ENCODE data around the gene VIM.
"Not testable (repeated sequence)": the region's sequence is repeated elsewhere in the genome, so short reads cannot be mapped to it uniquely, and the experiment has no call there.

The VIM gene

DNA sequence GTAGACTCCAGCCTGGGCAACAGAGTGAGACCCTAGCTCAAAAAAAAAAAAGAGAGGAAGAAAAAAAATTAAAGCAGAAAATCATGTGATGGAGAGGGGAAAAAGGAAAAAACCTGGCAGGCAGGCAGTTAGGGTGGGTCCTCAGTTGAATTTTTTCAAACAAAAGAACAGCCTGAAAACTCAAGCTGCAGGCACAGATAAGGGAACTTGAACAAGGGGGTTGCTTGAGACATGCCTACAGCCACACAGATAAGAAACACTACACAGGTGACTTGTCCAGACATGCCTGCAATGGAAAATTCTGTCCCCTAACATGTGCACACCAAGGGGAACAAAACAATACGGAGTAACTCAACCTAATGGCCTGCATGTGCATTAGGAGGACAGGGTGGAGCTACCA lies 19.2 kb downstream of the VIM start:
- H3K4me3 ChIP-seq (replicated peaks in 1 of 2; ENCODE audit: low read depth in 2 of 2, low read length in 2 of 2): no peak overlapping the region
- TF ChIP-seq, protein P1, sequence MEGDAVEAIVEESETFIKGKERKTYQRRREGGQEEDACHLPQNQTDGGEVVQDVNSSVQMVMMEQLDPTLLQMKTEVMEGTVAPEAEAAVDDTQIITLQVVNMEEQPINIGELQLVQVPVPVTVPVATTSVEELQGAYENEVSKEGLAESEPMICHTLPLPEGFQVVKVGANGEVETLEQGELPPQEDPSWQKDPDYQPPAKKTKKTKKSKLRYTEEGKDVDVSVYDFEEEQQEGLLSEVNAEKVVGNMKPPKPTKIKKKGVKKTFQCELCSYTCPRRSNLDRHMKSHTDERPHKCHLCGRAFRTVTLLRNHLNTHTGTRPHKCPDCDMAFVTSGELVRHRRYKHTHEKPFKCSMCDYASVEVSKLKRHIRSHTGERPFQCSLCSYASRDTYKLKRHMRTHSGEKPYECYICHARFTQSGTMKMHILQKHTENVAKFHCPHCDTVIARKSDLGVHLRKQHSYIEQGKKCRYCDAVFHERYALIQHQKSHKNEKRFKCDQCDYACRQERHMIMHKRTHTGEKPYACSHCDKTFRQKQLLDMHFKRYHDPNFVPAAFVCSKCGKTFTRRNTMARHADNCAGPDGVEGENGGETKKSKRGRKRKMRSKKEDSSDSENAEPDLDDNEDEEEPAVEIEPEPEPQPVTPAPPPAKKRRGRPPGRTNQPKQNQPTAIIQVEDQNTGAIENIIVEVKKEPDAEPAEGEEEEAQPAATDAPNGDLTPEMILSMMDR (IDR thresholded peaks at IDR 0.05; ENCODE audit: low read depth, low read length): no peak
- no peak for DNase-seq (ENCODE audit: low read depth in 2 of 2)

DNA sequence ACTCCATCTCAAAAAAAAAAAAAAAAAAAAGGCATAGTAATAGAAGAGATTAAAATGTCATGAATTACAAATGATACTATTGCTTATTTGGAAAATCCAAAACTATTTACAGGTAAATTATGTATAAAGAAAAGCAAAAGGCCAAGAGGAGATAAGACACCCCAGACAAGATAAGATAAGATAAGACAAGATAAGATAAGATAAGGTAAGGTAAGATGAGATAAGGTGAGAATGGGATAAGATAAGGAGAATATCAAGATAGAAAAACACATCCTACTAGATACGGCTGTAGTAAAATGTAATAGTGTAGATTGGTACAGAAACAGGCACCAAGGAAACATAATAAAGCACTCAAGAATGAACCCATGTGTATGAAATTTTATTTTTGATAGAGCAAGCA lies 20.9 kb downstream of the VIM start:
- H3K4me3 ChIP-seq (replicated peaks in 1 of 2; ENCODE audit: low read depth in 2 of 2, low read length in 2 of 2): no peak overlapping the region
- DNase-seq (ENCODE audit: low read depth in 2 of 2): no peak
- TF ChIP-seq, protein P1 (IDR thresholded peaks at IDR 0.05; ENCODE audit: low read depth, low read length): no peak

GRCh38 chr10:17249820-17250219 lies 21.8 kb downstream of the VIM start:
- TF ChIP-seq, protein P1 (IDR thresholded peaks at IDR 0.05; ENCODE audit: low read depth, low read length): peak; percentile 55
- peak; percentile 51 to 54 for DNase-seq (ENCODE audit: low read depth in 2 of 2)
- H3K4me3 ChIP-seq (replicated peaks in 1 of 2; ENCODE audit: low read depth in 2 of 2, low read length in 2 of 2): no peak overlapping the region

DNA sequence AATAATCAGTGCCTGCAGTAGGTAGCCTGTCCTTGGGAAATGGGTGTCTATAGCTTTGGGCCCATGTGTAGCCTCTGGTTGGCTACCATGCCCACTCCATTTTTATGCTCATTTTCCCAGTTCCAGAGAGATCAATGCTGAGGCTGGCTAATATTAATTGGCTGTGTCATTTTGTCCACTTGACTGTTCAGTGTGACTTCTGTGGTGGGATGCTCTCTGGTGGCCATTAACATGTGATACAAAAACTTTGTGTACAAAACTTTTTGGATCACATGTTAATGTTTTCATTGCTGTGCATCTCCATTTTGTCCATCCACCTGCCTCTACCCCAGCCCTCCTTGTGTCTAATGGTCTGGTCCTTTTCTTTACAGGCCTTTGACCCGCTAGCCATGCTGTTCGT lies 22.7 kb downstream of the VIM start:
- H3K4me3 ChIP-seq (replicated peaks in 1 of 2; ENCODE audit: low read depth in 2 of 2, low read length in 2 of 2): no peak overlapping the region
- TF ChIP-seq, protein P1 (IDR thresholded peaks at IDR 0.05; ENCODE audit: low read depth, low read length): no peak
- peak; percentile 12 to 33 for DNase-seq (ENCODE audit: low read depth in 2 of 2)

GRCh38 chr10:17254543-17255050 lies 26.6 kb downstream of the VIM start:
- not testable (repeated sequence) for H3K4me3 ChIP-seq (replicated peaks in 1 of 2; ENCODE audit: low read depth in 2 of 2, low read length in 2 of 2); DNase-seq (ENCODE audit: low read depth in 2 of 2)

GRCh38 chr10:17255512-17255911 lies 27.5 kb downstream of the VIM start:
- no peak overlapping the region for H3K4me3 ChIP-seq (replicated peaks in 1 of 2; ENCODE audit: low read depth in 2 of 2, low read length in 2 of 2)
- TF ChIP-seq, protein P1 (IDR thresholded peaks at IDR 0.05; ENCODE audit: low read depth, low read length): no peak
- DNase-seq (ENCODE audit: low read depth in 2 of 2): no peak

DNA sequence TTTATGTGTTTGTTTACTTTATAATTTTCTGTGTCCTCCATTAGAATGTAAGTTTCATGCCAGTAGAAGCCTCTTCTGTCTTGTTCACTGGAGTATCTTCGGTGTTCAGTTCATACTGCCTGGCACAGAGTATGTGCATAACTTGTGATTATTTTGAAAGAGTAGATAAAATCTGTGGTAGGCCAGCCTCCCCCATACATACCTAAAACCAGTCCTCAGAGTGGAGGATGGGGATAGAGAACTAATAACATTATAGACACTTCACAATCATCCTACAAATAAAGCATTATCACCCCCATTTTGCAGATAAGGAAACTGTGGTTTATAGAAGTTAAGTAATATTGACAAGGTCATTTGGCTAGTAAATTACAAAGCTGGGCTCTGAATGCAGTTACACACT lies 28.0 kb downstream of the VIM start:
- TF ChIP-seq, protein P1 (IDR thresholded peaks at IDR 0.05; ENCODE audit: low read depth, low read length): no peak
- peak in 1 of 2 donors; percentile 40 for DNase-seq (ENCODE audit: low read depth in 2 of 2)
- H3K4me3 ChIP-seq (replicated peaks in 1 of 2; ENCODE audit: low read depth in 2 of 2, low read length in 2 of 2): no peak overlapping the region
